Right ventricle myocardium inferior (tissue), 1 donor: Measurements from ENCODE around the gene SLC25A26. TPM values are rescaled to one million over a fixed set of nuclear protein-coding genes. Genes with fewer than 3 reads are reported as not detected.

Experiments
- ATAC-seq: fragments of 200-7000 bp; cut with Tn5 transposase; one replicate; pipeline ENCODE4 v1.9.1; 2020; ENCODE audit warnings: mild to moderate bottlenecking, moderate library complexity
- DNase-seq: peaks from one replicate; pipeline ENCODE4 v3.0.0; 2021; ENCODE audit errors: missing footprints
- intact Hi-C: fragments of 100-400 bp; cut with DNase I; formaldehyde crosslinking; loops from one replicate; pipeline ENCODE4 v1.11.0; 2022
- total RNA-seq: library from RNA; stranded (reverse); fragmentation: NEBNext Ultra II Directional; extraction: Animal tissue kit (Norgen Biotek cat#: 25700); gene quantifications from one replicate; pipeline ENCODE4 v1.2.1, GENCODE V29; 2021
- donor health status: DM: no; HTN: yes; CAD: no; lungs with severe emphysema.

Gene SLC25A26
- total RNA-seq, 1 donor from 2014 or later: 45.9 TPM

GRCh38 chr3:66381626-66382025 lies 160.8 kb downstream of the SLC25A26 start:
- DNase-seq: no peak
- no peak for ATAC-seq
- intact Hi-C loops: no loop called here

GRCh38 chr3:66382142-66382541 lies 161.3 kb downstream of the SLC25A26 start:
- DNase-seq: no peak
- no peak for ATAC-seq
- intact Hi-C loops: no loop called here

- ATAC-seq (no peak), DNase-seq (no peak)
Observed at GRCh38 chr3:66383023-66383422, 162.2 kb downstream of the SLC25A26 start.

GRCh38 chr3:66383998-66384745 lies 163.4 kb downstream of the SLC25A26 start:
- ATAC-seq (no peak), DNase-seq (no peak)
- intact Hi-C loops: no loop called here

More at GRCh38 chr3:66383023-66383422, 162.2 kb downstream of the SLC25A26 start:
- intact Hi-C loops: no loop called here

GRCh38 chr3:66385066-66385465 lies 164.3 kb downstream of the SLC25A26 start:
- intact Hi-C loops: no loop called here

GRCh38 chr3:66386011-66386924 lies 165.5 kb downstream of the SLC25A26 start:
- intact Hi-C loops: no loop called here
- ATAC-seq: no peak
- no peak for DNase-seq

More at GRCh38 chr3:66385066-66385465, 164.3 kb downstream of the SLC25A26 start:
- no peak for DNase-seq
- no peak for ATAC-seq

- no peak for ATAC-seq
Observed at GRCh38 chr3:66386925-66387650, 166.3 kb downstream of the SLC25A26 start.

GRCh38 chr3:66390013-66390412 lies 169.2 kb downstream of the SLC25A26 start:
- intact Hi-C loops: no loop called here
- ATAC-seq: no peak
- no peak for DNase-seq

More at GRCh38 chr3:66386925-66387650, 166.3 kb downstream of the SLC25A26 start:
- no peak for DNase-seq
- intact Hi-C loops: no loop called here

- ATAC-seq (no peak), DNase-seq (no peak)
- intact Hi-C loops: no loop called here
Observed at GRCh38 chr3:66392512-66392911, 171.7 kb downstream of the SLC25A26 start.

GRCh38 chr3:66392966-66393332 lies 172.1 kb downstream of the SLC25A26 start:
- ATAC-seq (no peak), DNase-seq (no peak)
- intact Hi-C loops: no loop called here

- no peak for ATAC-seq
- intact Hi-C loops: no loop called here
Observed at GRCh38 chr3:66393333-66394005, 172.7 kb downstream of the SLC25A26 start.

GRCh38 chr3:66394019-66394752 lies 173.4 kb downstream of the SLC25A26 start:
- ATAC-seq (no peak), DNase-seq (no peak)
- intact Hi-C loops: no loop called here

More at GRCh38 chr3:66393333-66394005, 172.7 kb downstream of the SLC25A26 start:
- no peak for DNase-seq

GRCh38 chr3:66394753-66395249 lies 174.0 kb downstream of the SLC25A26 start:
- intact Hi-C loops: no loop called here
- DNase-seq: no peak
- no peak for ATAC-seq

GRCh38 chr3:66395635-66396034 lies 174.8 kb downstream of the SLC25A26 start:
- ATAC-seq (no peak), DNase-seq (no peak)
- intact Hi-C loops: no loop called here

GRCh38 chr3:66396161-66396760 lies 175.5 kb downstream of the SLC25A26 start:
- DNase-seq (no peak), ATAC-seq (no peak)
- intact Hi-C loops: no loop called here

GRCh38 chr3:66396888-66397287 lies 176.1 kb downstream of the SLC25A26 start:
- intact Hi-C loops: no loop called here
- ATAC-seq (no peak), DNase-seq (no peak)

- DNase-seq (no peak), ATAC-seq (no peak)
- intact Hi-C loops: no loop called here
Observed at GRCh38 chr3:66397745-66398144, 176.9 kb downstream of the SLC25A26 start.
